GM12892 (cell line): ENCODE results near the gene CASTOR1.

Experiments used
- POLR2AphosphoS5 ChIP-seq: IDR thresholded peaks from 2 replicates; pipeline ENCODE4 v1.6.1; 2011; ENCODE audit warnings: low read depth, low read length, control low read depth
- TAF1 ChIP-seq: IDR thresholded peaks from 2 replicates; pipeline ENCODE4 v1.6.1; 2011; ENCODE audit warnings: low read depth, mild to moderate bottlenecking, control low read depth, low read length, borderline replicate concordance

DNA sequence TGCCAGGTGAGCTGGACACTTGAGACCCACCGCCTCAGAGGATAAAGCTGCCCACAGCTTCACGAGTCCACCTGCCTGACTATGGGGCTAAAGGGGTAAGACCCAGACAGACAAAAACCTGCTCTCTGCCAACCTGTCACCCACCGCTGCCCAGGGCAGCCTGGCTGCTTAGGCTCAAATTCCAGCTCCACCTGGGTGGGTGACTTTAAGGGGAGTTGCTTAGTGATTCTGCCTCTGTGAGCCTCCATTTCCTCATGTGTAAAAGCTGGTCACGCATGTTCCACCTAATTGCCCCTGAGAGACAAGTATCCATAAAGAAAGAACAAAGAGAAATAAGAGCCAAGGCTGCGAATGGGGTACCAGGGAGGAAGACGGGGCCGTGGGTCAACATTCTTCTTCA is 3.7 kb upstream of the CASTOR1 start:
- TF ChIP-seq TAF1 (no peak), POLR2AphosphoS5 (no peak)
